IMR-90 (cell line): ENCODE measurements around the gene MAP2K5. TPM values are rescaled to one million over a fixed set of nuclear protein-coding genes. Genes with fewer than 3 reads are reported as not detected.

Experiments
- microRNA-seq, 2 experiments: library from miRNA; stranded (forward) in 1 of 2; unstranded in 1 of 2; fragments of 10-50 nt in 1 of 2; fragments of <30 nt in 1 of 2; gene quantifications in 1 of 2; microRNA quantifications in 1 of 2; one replicate each; pipeline versions ENCODE3 to v1.1.0; 2013 to 2020; ENCODE audit not compliant: insufficient read depth in 1 of 2, insufficient read length in 1 of 2, unreplicated experiment in 1 of 2
- polyA plus RNA-seq, 3 experiments: library from polyadenylated mRNA; depleted of rRNA; stranded (reverse); fragments of >200 nt; gene quantifications; 2 replicates each; pipeline ENCODE4 v1.2.3, GENCODE V29; 2012; ENCODE audit warnings: low replicate concordance in 1 of 3
- small RNA-seq, 5 experiments: library from RNA; depleted of rRNA; stranded (forward); fragments of <200 nt; gene quantifications; one replicate each; pipeline ENCODE3, GENCODE V24; 2012
- total RNA-seq: library from RNA; depleted of rRNA; stranded (reverse); fragments of >200 nt; gene quantifications from 2 replicates; pipeline ENCODE4 v1.2.3, GENCODE V29; 2012; rRNA removed

MAP2K5 gene
- total and polyA plus RNA-seq, 2 of the 4 experiments (the other 2 are of a cell fraction) = 1.6 to 6.1 TPM

Small RNAs within 50 kb of the gene (microRNA-seq; reads per million reads assigned to microRNA genes)
- not detected for gene RNU6-1 (ENCODE audit: insufficient read depth, insufficient read length)

Small RNAs within 50 kb of the gene (small RNA-seq; reads per million reads assigned to genes)
- 0.74 to 31.3 (median 3.2) reads per million in 5 experiments for gene RNU6-1

Other genes with a start within 250 kb of the MAP2K5 start
- gene C15orf61, start 21.6 kb upstream of the MAP2K5 start, total RNA-seq = 1.4 and 1.7 TPM in 2 replicates
- 2.5 TPM in 2 replicates for gene C15orf61, start 21.6 kb upstream of the MAP2K5 start, polyA plus RNA-seq (2012; rRNA removed)